NT2/D1 (cell line): ENCODE data around the gene NELL1.

Experiments
- YY1 ChIP-seq: IDR thresholded peaks from 2 replicates; pipeline ENCODE4 v1.6.1; 2011; ENCODE audit not compliant: insufficient read length, insufficient read depth
- ZNF274 ChIP-seq: IDR thresholded peaks from 2 replicates; pipeline ENCODE4 v1.6.1; 2011; ENCODE audit warnings: mild to moderate bottlenecking, low read depth, low read length

- TF ChIP-seq ZNF274 (no peak), YY1 (no peak)
These were observed 891.1 kb downstream of the NELL1 start for GRCh38 chr11:21560466-21560975.
